ENCODE measurements around the gene L3MBTL4. TPM values are rescaled to one million over a fixed set of nuclear protein-coding genes. Genes with fewer than 3 reads are reported as not detected.
A peak's percentile ranks its signal among the peaks of the same experiment; 100 is the strongest.

The L3MBTL4 gene
- total RNA-seq, result 1 to 10 TPM; 4.9 to 6.5 TPM
- long read RNA-seq, partial matches to known transcripts, result 1 of 5 reads
- long read RNA-seq, other reads (novel, unspliced or antisense), result 2 of 5 reads

- intact Hi-C loops (cut with DNase I, micrococcal nuclease), result no loop called here
- DNase-seq (peak; percentile 34 to 63), ATAC-seq (peak; percentile 70)
Measured at GRCh38 chr18:6414723-6415417, at the start of gene L3MBTL4. L3MBTL4 (minus strand) TSS chr18:6414911; CDS start chr18:6311625, 103,286 bp downstream.

- no peak for DNase-seq
- intact Hi-C loops (cut with DNase I, micrococcal nuclease), result no loop called here
- ATAC-seq, result no peak
Measured at GRCh38 chr18:6452194-6452593, 37.5 kb upstream of the L3MBTL4 start.

- intact Hi-C loops (cut with DNase I, micrococcal nuclease), result no loop called here
- no peak for ATAC-seq
- DNase-seq, result no peak
Measured at GRCh38 chr18:6449213-6449612, 34.5 kb upstream of the L3MBTL4 start.

- ATAC-seq (no peak), DNase-seq (no peak)
- intact Hi-C loops (cut with DNase I, micrococcal nuclease), result no loop called here
Measured at GRCh38 chr18:6444466-6445228, 29.9 kb upstream of the L3MBTL4 start.

GRCh38 chr18:6441200-6441599 is 26.5 kb upstream of the L3MBTL4 start:
- DNase-seq, result no peak
- intact Hi-C loops (cut with DNase I, micrococcal nuclease), result no loop called here
- no peak for ATAC-seq

- ATAC-seq (no peak), DNase-seq (no peak)
- intact Hi-C loops (cut with DNase I, micrococcal nuclease), result no loop called here
Measured at GRCh38 chr18:6437937-6438818, 23.5 kb upstream of the L3MBTL4 start.

GRCh38 chr18:6435731-6436130 is 21.0 kb upstream of the L3MBTL4 start:
- ATAC-seq (no peak), DNase-seq (no peak)
- intact Hi-C loops (cut with DNase I, micrococcal nuclease), result no loop called here

GRCh38 chr18:6434987-6435709 is 20.4 kb upstream of the L3MBTL4 start:
- intact Hi-C loops (cut with DNase I, micrococcal nuclease), result no loop called here
- ATAC-seq (no peak), DNase-seq (no peak)

GRCh38 chr18:6434481-6434880 is 19.8 kb upstream of the L3MBTL4 start:
- DNase-seq (no peak), ATAC-seq (no peak)
- intact Hi-C loops (cut with DNase I, micrococcal nuclease), result no loop called here

- no peak for ATAC-seq
- intact Hi-C loops (cut with DNase I, micrococcal nuclease), result no loop called here
- DNase-seq, result no peak
Measured at GRCh38 chr18:6431659-6432318, 17.1 kb upstream of the L3MBTL4 start.

- ATAC-seq (no peak), DNase-seq (no peak)
- intact Hi-C loops (cut with DNase I, micrococcal nuclease), result no loop called here
Measured at GRCh38 chr18:6428851-6429395, 14.2 kb upstream of the L3MBTL4 start.

- intact Hi-C loops (cut with DNase I, micrococcal nuclease), result no loop called here
- DNase-seq (no peak), ATAC-seq (no peak)
Measured at GRCh38 chr18:6427286-6427685, 12.6 kb upstream of the L3MBTL4 start.

- DNase-seq (no peak), ATAC-seq (no peak)
- intact Hi-C loops (cut with DNase I, micrococcal nuclease), result no loop called here
Measured at GRCh38 chr18:6423289-6423688, 8.6 kb upstream of the L3MBTL4 start.

- DNase-seq, result peak; percentile 73 to 80
- peak; percentile 94 for ATAC-seq
- intact Hi-C loops (cut with DNase I, micrococcal nuclease), result no loop called here
Measured at GRCh38 chr18:6414118-6414722, 491 bp downstream of the L3MBTL4 start.

GRCh38 chr18:6413579-6414117 is 1.1 kb downstream of the L3MBTL4 start:
- ATAC-seq (peak; percentile 2), DNase-seq (no peak)
- intact Hi-C loops (cut with DNase I, micrococcal nuclease), result no loop called here

- intact Hi-C loops (cut with DNase I, micrococcal nuclease), result no loop called here
- no peak for ATAC-seq
- no peak for DNase-seq
Measured at GRCh38 chr18:6412933-6413472, 1.7 kb downstream of the L3MBTL4 start.

GRCh38 chr18:6411382-6411781 is 3.3 kb downstream of the L3MBTL4 start:
- intact Hi-C loops (cut with DNase I, micrococcal nuclease), result no loop called here
- DNase-seq (no peak), ATAC-seq (no peak)

Measured in left colon (tissue), 2 donors.